NK-92 treated with Interleukin-12 subunit alpha and Interleukin-12 subunit beta, amount 100 ng/mL, for 24 hours (cell line): ENCODE measurements around the gene PLCXD1.
"Not testable (repeated sequence)": the region's sequence is repeated elsewhere in the genome, so short reads cannot be mapped to it uniquely, and the experiment has no call there.

ENCODE experiments used
- DNase-seq: peaks from one replicate; lab custom pipeline; 2025; lab: John Stamatoyannopoulos, UW

The PLCXD1 gene

DNA sequence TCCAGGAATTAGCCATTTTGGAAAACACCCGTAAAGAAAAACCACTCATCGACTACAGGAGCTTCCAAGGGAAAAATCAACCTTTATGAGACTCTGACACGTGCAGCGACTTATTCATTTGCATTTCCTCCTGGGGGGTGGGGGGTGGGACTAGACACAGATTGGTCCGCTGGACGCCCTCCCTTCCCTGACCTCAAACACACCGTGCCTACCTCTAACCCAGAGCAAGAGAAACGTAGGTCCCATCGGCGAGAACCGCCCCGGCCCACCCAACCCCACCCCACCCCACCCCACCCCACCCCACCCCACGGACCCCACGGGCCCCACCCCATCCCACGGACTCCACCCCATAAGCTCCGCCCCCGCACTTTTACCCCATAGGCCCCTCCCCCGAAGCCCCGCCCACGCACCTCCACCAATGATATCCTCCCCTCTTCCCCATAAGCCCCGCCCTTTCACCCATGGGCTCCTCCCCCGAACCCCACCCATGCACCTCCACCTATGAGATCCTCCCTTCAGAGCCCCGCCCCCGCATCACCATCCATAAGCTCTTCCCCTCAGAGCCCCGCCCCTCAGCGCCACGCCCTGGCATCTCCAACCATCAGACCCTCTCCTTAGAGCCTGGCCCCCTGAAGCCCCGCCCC is 36.4 kb downstream of the PLCXD1 start:
- no peak for DNase-seq

DNA sequence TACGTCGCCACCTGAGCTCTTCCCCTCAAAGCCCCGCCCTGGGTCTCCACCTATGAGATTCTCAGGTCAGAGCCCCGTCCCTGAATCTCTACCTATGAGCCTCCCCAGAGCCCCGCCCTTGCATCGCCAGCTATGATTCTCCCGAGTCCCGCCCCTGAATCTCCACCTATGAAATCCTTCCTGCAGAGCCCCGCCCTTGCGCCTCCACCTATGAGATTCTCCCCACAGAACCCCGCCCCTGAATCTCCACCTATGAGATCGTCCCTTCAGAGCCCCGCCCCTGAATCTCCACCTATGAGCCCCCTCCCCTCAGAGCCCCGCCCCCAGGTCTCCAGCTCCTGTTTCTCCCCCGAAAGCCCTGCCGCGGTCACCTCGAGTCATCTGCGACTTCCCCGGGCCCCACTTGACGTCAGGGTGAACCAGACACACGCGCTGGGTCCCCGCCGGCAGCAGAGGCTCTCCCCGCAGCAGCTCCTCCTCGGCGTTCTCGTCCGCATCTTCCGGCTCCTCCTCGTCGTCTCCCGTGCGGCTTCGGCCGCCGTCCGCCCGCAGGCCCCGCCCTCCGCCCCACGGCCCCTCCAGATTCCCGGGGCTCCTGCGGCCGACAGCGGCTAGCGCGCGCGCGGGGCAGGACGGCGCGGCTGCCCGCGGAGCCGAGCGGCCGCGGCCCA is 37.0 kb downstream of the PLCXD1 start:
- DNase-seq: no peak

DNA sequence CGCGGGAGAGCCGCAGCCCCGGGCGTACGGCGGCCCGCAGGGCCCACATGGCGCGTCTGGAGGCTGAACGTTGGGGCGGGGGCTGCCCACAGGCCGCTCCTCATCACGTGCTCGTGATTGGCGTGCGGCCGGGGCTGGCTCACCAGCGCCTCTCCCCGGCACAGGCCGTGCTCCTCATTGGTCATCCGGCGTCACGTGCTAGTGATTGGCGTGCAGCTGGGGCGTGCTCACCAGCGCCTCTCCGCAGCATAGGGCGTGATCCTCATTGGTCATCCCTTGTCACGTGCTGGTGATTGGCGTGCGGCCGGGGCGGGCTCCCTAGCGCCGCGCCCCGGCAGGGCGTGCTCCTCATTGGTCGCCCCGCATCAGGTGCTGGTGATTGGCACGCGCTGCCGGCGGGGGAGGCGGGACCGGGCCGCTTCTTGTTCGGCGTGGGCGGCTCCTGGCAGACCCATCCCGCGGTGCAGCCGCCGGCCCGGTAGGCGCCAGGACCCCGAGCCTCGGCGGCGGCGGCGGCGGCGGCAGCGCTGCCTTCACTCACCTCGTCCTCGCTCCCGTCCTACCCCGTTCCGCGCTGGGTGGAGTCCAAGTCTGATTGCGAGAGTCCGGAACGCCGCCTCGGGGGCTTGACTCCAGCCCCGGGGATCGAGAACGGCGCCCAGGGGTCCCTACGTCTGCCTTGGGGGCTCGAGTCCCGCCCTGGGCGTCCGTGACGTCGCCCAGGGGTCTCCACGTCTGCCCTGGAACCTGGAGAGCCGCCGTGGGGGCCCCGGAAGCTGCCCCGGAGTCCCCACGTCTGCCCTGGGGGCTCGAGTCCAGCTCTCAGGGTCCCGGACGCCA is 37.8 kb downstream of the PLCXD1 start, which contains the start of gene GTPBP6:
Gene GTPBP6, minus strand, starts transcription at position 58 of the 840 bp plus-strand sequence. Its CDS starts 9 bp downstream, at position 49.
- no peak for DNase-seq

DNA sequence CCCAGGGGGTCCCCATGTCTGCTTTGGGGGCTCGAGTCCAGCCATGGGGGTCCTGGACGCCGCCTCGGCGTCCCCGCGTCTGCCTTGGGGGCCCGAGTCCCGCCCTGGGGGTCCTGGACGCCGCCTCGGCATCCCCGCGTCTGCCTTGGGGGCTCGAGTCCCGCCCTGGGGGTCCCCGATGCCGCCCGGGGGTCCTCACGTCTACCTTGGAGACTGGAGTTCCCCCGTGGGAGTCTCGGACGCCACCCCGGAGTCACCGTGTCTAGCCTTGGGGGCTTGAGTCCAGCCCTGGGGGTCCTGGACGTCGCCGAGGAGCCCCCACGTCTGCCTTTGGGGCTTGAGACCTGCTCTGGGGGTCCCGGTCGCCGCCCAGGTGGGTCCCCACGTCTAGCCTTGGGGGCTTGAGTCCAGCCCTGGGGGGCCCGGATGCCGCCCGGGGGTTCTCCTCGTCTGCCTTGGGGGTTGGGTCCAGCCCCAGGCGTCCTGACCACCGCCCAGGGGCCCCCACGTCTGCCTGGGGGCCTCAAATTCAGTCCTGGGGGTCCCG is 38.5 kb downstream of the PLCXD1 start:
- no peak for DNase-seq

DNA sequence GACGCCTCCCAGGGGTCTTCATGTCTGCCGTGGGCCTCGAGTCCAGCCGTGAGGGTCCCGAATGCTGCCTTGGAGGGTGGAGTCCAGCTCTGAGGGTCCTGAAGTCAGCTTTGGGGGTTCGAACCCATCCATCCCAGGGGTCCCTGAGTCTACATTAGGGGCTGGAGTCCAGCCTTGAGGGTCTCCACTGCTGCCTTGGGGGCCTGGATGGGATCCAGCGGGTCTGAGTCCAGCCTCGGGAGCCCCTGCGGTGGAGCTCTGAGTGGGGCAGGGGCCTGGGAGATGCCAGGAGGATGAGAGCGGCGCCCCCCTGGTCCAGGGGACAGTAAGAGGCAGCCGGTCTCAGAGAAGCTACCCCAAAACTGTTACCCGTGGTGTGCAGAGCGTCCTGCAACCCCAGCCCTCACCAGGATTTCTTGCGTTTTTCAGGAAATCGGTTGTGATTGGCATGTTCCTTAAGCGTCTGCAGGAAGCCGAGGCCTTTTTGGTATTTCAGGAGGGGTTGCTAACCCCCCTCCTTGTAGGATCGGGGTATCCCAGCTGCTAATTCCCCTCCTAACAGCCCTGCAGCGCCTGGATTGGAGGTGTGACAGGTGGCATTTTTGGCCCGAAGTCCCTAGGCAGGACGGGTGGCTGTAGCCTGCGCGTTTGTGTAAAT is 39.1 kb downstream of the PLCXD1 start:
- DNase-seq: no peak

DNA sequence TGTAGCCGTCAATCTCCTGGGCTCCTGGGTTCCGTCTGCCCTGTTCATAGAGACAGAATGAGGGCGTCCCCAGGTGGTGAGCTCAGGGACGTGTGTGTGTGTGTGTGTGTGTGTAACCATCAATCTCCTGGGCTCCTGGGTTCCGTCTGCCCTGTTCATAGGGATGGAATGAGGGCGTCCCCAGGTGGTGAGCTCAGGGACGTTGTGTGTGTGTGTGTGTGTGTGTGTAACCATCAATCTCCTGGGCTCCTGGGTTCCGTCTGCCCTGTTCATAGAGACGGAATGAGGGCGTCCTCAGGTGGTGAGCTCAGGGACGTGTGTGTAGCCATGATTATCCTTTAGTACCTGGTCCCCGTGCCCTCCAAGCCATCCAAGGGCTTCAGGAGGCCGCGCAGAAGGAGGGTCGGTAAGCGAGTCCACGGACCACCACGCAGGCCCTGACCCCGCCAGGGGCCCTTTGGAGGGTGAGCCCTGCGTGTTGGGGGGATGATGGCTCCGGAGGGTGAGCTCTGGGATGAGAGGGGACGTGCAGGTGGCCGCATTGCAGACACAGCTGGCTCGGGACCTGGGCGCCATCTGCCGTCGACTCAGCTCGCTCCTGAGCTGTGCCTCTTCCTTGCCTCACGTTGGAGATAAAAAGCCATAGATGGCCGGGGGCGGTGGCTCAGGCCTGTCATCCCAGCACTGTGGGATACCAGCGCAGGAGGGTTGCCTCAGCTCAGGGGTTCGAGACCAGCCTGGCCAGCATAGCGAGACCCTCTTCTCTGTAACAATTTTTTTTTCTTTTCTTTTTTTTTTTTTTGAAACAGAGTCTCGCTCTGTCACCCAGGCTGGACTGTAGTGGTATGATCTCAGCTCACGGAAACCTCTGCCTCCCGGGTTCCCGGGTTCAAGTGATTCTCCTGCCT is 42.8 kb downstream of the PLCXD1 start:
- DNase-seq: no peak

DNA sequence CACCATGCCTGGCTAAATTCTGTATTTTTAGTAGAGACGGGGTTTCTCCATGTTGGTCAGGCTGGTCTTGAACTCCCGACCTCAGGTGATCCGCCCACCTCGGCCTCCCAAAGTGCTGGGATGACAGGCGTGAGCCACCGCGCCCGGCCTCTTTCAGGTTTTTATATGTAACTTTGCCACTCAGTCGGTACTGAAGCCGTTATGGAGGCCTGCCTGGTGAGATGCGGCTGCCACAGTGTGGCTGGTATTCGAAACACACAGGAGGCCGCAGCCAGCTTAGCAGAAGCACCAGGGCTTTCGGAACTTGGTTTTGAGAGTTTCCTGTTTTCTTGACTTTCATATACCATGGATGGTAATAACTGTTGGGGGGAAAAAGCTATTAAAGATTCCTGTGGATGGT is 43.5 kb downstream of the PLCXD1 start:
- DNase-seq: not testable (repeated sequence)

DNA sequence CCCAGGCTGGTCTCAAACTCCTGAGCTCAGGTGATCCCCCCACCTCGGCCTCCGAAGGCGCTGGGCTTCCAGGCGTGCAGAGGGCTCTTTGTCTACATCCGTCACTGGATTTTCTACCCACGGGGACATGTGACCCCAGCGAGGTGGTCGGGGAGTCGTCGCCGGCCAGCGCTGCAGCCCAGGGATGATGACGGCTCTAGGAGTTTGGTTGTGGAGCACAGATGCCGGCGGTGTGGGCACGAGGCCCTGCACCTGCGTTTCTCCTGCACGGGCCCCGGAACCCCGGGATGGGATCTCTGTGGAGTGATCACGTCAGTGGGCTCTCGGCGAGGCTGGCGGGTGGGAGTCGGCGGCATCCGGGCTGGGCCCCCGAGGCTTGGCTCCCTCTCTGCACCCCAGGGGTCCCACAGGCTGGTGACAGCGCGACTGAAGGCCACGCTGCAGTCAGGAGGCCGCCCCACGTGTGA is 46.5 kb downstream of the PLCXD1 start:
- DNase-seq: no peak

DNA sequence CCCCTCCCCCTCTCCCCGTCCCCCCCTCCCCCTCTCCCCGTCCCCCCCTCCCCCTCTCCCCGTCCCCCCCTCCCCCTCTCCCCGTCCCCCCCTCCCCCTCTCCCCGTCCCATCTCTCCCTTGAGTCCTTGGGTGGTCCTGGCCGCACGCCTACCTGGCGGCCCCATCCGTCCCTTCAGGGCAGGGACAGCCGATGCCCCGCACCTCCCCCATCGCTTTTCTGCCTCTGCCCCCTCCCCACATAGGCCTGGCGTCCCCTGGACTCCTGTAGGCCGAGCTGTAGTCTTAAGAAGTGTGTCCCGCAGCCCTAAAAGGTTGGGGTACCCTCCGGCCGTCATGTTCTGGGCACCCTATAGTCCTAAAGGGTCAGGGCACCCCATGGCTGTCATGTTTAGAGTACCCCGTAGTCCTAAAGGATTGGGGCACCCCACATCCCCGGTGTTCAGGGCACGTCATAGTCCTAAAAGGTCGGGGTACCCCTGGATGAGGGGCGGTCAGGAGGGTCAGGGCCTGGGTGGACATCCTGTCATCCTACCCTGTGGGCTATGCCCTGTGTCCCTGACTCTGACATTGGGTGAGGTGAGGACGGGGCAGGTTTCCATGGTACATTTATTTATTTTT is 48.2 kb downstream of the PLCXD1 start:
- no peak for DNase-seq

DNA sequence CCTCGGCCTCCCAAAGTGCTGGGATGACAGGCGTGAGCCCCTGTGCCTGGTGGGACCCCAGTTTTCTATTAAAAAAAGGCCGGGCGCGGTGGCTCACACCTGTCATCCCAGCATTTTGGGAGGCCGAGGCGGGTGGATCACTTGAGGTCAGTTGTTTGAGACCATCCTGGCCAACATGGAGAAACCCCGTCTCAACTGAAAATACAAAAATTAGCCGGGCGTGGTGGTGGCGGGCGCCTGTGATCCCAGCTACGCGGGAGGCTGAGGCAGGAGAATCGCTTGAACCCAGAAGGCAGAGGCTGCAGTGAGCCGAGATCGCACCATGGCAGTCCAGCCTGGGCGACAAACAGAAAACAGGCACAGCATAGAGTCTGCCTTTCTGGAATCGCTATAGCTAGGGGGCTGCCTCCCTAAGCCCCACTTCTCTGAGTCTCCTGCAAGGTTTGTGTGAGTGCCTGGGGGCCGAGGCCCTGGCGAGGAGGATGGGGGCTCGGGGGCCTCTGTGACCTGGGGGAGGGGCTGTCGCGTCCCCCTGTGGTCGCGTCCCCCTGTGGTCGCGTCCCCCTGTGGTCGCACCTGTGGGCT is 49.1 kb downstream of the PLCXD1 start:
- not testable (repeated sequence) for DNase-seq

DNA sequence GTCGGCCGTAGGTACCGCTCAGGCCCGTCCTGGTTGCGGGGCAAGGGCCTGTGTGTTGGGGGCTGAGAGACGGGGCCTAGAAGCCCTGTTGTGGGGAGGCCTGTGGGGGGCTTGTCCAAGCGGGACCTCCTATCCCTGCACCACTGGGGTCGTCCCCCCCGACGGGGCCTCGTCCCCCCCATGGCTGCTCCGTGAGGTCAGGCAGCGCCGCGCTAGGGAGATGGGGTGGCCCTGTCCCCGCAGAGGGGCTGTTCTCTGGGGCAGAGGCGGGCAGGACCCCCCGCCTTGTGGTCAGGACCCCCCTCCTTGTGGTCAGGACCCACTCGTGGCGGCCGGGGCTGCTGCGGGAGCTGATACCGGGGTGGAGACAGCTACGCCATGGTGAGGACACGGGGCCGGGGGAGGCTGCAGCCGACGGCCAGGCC is 49.6 kb downstream of the PLCXD1 start:
- DNase-seq: no peak

DNA sequence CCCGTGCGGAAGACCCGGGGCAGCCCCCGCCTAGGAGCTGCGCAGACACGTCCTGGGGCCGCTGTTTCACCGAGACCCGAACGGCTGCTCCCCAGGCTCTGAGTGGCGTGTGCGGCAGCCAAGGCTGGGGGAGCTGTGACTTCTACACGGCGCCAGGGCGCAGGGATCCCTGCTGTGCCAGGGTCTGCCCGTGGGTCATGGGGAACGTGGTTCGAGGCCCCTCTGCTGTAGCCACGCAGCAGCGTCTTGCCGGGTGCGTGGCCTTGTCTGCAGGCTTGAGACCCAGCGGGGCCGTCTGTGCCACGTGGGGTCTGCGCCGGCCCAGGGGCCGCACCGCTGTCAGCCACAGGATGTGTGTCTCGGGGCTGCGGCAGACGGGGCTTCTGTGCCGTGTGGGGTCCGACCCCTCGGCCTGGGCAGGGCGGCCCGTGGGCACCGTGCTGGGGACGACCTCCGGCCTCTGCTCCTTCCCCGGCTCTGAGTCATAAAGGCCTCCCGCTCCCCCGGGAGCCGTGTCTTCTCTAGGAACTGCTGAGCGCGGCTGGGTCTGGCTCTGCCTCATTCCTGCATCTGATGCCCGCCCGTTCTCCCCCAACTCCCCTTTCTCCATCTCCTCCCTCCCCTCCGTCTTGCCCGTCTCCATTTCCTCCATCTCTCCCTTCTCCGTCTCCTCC is 50.1 kb downstream of the PLCXD1 start:
- no peak for DNase-seq

DNA sequence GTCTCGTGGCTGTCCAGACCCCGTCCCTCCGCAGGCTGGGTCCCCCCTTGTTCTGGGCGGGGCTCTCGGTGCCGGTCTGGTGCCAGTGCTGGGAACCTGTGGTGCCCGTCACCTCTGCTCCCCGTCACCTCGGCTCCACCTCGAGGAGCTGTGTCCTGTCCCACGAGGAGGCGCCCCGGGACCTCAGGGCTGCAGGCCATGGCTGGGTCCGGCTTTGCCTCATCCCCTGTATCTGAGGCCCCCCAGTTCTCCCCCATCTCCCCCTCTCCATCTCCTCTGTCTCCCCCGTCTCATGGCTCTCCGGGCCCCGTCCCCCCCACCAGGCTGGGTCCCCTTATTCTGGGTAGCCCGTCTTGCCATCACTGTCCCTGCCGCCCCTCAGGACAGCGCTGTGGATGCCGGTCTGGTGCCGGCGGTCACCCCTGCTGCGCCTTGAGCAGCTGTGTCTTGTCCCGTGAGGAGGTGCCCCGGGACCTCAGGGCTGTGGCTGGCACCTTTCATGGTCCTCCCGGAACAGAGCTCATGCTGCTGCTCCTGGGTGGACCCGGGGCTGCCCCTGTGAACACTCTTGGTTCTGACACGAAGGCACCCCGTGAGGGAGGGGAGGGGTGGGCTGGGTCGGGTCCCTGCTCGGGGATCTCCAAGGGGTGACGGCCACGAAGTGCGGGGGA is 50.8 kb downstream of the PLCXD1 start:
- no peak for DNase-seq

DNA sequence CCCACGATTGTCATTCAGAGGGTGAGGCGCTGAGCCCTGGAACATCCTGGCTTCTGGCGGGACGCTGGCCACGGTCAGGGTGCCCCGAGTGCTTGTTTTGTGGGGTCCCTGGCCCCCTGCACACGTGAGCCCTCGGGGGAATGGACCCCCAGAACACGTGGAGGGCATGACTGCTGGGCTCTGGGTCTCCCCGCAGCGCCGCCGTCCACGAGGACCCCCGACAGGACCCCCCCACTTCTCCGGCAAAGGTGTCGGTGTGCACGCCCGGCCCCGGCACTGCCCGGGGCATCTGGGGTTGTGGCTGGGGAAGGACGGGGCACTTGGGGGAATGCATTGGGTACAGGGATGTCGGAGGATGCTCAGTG is 51.3 kb downstream of the PLCXD1 start:
- DNase-seq: no peak

DNA sequence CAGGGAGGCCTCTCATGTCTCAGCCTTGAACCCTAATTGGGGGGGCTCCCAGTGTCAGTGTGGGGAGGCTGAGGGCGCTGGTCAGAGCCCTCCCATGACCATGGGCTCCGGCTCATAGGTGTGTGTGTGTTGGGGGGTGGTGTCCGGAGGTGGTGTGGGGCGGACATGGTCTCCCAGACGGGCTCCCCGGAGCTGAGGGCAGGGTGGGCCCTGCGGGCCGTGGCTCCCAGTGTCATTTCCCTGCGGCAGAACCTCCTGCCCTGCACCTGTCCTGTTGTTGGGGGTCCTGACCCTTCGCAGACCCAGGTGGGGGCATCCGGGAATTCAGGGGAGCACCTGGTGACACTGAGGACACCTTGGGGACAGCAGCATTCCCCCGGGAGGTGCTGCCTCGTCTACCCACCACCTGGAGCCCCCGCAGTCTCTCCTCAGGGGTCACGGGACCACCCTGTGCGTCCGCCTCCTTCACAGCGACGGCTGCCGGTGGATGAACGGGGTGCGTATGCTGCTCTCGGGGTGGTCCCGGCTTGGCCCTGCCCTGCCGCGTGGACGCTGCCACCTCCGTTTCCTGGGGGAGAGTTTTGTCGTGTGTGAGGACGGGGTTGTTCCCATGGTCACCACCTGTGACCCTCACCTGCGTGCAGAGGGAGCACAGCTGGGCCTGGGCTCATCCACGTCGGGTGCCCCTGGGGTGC is 51.9 kb downstream of the PLCXD1 start:
- DNase-seq: no peak

DNA sequence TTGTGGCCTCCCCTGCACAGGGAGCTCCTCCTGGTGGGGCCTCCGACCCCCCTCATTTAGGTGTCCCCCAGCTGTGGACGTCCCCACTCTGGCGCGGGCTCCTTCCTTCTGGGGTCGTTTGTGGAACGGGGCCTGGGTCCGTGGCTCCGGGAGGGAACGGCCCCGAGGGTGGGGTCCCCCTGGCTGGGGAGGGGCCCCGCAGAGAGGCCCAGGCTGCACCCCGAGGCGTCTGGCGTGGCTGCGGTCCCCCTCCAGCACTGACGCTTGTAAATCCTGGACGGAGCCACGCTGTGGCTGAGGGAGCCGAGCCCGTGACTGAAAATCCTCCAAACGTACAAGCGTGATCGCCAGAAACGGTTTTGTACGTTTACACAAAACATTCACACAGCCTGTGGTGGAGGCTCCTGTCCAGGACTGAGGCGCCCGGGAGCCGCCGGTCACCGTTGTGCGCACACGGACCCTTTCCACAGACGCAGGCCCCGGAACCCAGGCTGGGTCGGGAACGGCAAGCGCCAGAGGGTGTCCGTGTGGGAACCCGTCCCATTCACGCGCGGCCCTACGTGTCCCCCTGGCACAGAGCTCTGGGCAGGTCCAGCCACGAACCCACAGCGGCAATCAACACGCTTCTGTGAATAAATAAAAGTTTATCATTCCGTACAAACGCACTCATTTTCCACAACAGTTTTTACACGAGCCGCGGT is 52.6 kb downstream of the PLCXD1 start:
- no peak for DNase-seq

DNA sequence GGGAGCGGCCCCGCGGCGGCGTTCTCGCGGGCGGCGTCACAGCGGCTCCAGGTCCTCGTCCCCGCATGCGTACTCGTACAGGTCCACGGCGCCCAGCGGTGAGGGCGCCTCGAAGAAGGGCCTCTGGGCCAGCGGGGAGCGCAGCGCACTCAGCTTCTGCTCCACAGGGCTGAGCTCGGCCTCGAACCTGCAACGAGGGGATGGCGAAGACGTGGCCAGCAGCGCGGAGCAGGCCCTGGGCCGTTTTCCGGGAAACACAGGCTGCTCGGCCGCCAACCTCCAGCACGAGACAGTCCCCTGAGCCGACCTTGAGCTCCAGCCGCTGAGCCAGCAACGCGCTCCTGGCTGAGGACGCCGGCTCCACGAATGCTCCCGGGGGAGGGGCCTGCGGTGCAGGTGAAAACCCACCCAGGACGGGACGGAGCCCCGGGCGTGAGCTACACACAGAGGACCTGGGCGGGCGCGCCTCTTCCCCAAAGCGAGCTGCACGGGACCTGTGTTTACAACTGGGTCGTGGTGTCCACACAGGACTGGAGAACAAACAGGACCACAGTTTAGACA is 53.2 kb downstream of the PLCXD1 start:
- no peak for DNase-seq
